ENCODE data around the gene UBAP2.

DNA sequence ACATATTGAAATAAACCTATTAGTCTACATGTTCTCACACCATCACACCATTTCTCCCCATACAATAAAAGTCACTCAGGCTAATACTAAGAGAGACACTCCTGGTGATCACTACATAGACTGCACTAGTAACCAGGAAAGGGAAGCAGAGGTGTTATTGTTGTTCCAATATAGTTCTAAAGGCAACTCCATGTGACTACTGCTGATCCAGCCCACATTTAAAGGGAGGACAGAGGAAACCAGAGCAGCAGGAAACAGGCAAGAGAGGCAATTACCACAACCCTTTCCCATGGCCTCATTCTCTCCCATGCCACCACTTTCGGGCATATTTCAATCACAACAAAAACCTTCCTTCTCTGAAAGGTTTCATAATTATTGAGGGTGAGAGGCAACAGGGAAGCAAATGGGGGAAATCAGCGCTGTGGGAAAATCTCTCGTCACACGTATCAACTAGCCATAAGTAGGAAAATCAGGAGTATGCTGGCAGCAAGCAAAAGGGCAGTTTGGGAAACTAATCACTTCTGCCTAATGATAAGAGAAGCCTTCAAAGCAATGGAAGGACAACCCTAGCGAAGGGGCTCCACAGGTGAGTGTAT is 1.8 kb downstream of the UBAP2 start:
- TF ChIP-seq, protein P1, sequence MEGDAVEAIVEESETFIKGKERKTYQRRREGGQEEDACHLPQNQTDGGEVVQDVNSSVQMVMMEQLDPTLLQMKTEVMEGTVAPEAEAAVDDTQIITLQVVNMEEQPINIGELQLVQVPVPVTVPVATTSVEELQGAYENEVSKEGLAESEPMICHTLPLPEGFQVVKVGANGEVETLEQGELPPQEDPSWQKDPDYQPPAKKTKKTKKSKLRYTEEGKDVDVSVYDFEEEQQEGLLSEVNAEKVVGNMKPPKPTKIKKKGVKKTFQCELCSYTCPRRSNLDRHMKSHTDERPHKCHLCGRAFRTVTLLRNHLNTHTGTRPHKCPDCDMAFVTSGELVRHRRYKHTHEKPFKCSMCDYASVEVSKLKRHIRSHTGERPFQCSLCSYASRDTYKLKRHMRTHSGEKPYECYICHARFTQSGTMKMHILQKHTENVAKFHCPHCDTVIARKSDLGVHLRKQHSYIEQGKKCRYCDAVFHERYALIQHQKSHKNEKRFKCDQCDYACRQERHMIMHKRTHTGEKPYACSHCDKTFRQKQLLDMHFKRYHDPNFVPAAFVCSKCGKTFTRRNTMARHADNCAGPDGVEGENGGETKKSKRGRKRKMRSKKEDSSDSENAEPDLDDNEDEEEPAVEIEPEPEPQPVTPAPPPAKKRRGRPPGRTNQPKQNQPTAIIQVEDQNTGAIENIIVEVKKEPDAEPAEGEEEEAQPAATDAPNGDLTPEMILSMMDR (IDR thresholded peaks at IDR 0.05; ENCODE audit: insufficient read depth, low read length, poor library complexity, severe bottlenecking) = no peak
- TF ChIP-seq EZH2phosphoT487 (conservative IDR thresholded peaks at IDR 0.05; ENCODE audit: low read length) = no peak
